Cardiac fibroblast (primary cell): ENCODE results near the gene CLIC5.

Source experiments
- DNase-seq, 2 donors: peaks; one replicate each; pipeline versions ENCODE4 v3.0.0 to v3.0.0-alpha.2; 2010; ENCODE audit warnings: low read depth in 2 of 2
- H3K4me3 ChIP-seq, 2 donors: replicated peaks in 1 of 2; 1 replicate in 1 of 2; 2 replicates in 1 of 2; pipeline ENCODE4 v1.5.1; 2011; ENCODE audit warnings: low read depth in 2 of 2, low read length in 2 of 2, mild to moderate bottlenecking in 2 of 2, moderate library complexity in 1 of 2
- CTCF ChIP-seq: IDR thresholded peaks from one replicate; pipeline ENCODE4 v1.5.1; 2011; ENCODE audit warnings: low read depth, mild to moderate bottlenecking, low read length, inconsistent platforms

Gene CLIC5

GRCh38 chr6:46015119-46015968 is at the start of gene CLIC5:
Gene CLIC5 (minus strand): TSS chr6:46015860. CDS start chr6:46015542, 318 bp downstream.
- DNase-seq: no peak
- H3K4me3 ChIP-seq: no peak within 1 kb of the TSS
- no peak for TF ChIP-seq CTCF

- peak in 1 of 2 donors; percentile 55 for DNase-seq
- H3K4me3 ChIP-seq: no peak overlapping the region
- no peak for TF ChIP-seq CTCF
Measured at GRCh38 chr6:46062991-46063390, 47.3 kb upstream of the CLIC5 start.

- TF ChIP-seq CTCF: no peak
- no peak overlapping the region for H3K4me3 ChIP-seq
- DNase-seq: peak; percentile 17 to 70
Measured at GRCh38 chr6:46062312-46062711, 46.7 kb upstream of the CLIC5 start.

- TF ChIP-seq CTCF: no peak
- H3K4me3 ChIP-seq: no peak overlapping the region
- DNase-seq: no peak
Measured at GRCh38 chr6:46061497-46061896, 45.8 kb upstream of the CLIC5 start.

- H3K4me3 ChIP-seq: no peak overlapping the region
- peak; percentile 16 to 44 for DNase-seq
- no peak for TF ChIP-seq CTCF
Measured at GRCh38 chr6:46059608-46060007, 43.9 kb upstream of the CLIC5 start.

- no peak for TF ChIP-seq CTCF
- DNase-seq: no peak
- no peak overlapping the region for H3K4me3 ChIP-seq
Measured at GRCh38 chr6:46058951-46059350, 43.3 kb upstream of the CLIC5 start.

- no peak for TF ChIP-seq CTCF
- no peak overlapping the region for H3K4me3 ChIP-seq
- DNase-seq: no peak
Measured at GRCh38 chr6:46057792-46058191, 42.1 kb upstream of the CLIC5 start.
